Measurements from ENCODE around the gene GPR18. TPM values are rescaled to one million over a fixed set of nuclear protein-coding genes. Genes with fewer than 3 reads are reported as not detected.
"Not testable (repeated sequence)": the region's sequence is repeated elsewhere in the genome, so short reads cannot be mapped to it uniquely, and the experiment has no call there.

The GPR18 gene
- total RNA-seq, 1 donor from 2014 or later, result not detected

DNA sequence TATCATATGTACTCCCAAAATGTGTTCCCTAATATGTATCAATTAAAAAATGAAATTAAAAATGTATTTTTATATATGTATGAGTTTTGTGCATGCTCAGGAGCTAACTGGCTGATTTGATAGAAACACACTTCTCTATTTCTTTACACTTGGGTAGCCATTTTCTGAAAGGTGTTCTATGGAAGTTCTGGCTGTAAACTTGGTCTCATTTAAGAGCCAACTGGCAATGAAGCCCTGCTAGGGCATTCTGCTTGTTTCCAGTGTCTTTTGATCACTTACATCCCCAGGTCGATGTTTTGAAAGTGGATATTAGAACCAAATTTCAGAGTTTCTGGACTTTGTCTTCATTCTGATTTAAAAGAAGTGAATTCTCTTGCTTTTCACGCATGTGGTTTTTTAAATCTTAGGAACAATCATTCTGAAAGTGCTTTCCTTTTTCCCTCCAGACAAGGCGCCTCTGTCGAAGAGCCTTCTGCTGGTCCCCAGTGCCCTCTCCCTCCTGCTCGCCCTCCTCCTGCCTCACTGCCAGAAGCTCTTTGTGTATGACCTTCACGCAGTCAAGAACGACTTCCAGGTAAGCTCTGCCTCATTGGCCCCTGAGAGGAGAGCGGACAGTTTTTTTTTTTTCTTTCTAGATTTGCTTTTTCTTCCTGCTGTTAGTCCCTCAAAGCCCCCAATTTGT lies 20.1 kb downstream of the GPR18 start:
- no peak overlapping the region for H3K4me3 ChIP-seq (ENCODE audit: low read depth, low read length)
- TF ChIP-seq, protein P1, sequence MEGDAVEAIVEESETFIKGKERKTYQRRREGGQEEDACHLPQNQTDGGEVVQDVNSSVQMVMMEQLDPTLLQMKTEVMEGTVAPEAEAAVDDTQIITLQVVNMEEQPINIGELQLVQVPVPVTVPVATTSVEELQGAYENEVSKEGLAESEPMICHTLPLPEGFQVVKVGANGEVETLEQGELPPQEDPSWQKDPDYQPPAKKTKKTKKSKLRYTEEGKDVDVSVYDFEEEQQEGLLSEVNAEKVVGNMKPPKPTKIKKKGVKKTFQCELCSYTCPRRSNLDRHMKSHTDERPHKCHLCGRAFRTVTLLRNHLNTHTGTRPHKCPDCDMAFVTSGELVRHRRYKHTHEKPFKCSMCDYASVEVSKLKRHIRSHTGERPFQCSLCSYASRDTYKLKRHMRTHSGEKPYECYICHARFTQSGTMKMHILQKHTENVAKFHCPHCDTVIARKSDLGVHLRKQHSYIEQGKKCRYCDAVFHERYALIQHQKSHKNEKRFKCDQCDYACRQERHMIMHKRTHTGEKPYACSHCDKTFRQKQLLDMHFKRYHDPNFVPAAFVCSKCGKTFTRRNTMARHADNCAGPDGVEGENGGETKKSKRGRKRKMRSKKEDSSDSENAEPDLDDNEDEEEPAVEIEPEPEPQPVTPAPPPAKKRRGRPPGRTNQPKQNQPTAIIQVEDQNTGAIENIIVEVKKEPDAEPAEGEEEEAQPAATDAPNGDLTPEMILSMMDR (conservative IDR thresholded peaks at IDR 0.05; ENCODE audit: low read depth, low read length), result no peak
- no peak for DNase-seq (ENCODE audit: low read depth)

DNA sequence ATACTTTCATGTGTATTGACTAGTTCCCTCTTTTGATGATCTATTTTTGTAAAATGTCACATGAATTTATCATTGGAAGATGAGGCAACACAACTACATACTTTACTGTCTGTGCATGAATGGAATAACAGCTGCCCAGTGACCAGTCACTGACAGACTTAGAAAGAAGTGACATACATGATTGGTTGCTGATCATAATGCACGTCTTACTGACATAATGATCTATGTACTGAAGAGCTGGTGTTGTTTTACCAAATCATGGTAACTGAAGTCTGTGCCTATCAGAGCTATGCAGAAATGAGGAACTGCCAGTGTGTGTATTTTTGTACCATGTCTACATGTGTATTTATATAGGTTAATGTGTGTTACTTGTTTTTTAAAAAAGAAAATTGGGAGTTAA lies 26.5 kb downstream of the GPR18 start:
- DNase-seq (ENCODE audit: low read depth), result no peak
- no peak overlapping the region for H3K4me3 ChIP-seq (ENCODE audit: low read depth, low read length)
- TF ChIP-seq, protein P1 (conservative IDR thresholded peaks at IDR 0.05; ENCODE audit: low read depth, low read length), result no peak

DNA sequence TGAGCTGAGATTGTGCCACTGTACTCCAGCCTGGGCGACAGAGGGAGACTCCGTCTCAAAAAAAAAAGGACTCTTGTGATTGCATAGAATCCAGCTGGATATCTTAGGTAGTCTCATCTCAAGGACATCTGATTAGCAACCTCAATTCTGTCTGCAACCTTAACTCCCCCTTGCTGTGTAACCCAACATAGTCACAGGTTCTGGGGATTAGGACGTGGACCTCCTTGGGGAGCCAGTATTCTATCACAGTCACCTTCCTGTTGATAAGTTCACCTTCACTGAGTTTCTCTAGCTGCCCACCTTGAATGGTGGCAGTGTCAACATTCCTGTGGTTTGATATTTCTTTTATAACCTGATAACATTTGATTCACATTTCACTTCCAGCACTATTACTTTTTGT lies 27.2 kb downstream of the GPR18 start:
- TF ChIP-seq, protein P1 (conservative IDR thresholded peaks at IDR 0.05; ENCODE audit: low read depth, low read length), result no peak
- DNase-seq (ENCODE audit: low read depth), result no peak
- no peak overlapping the region for H3K4me3 ChIP-seq (ENCODE audit: low read depth, low read length)

DNA sequence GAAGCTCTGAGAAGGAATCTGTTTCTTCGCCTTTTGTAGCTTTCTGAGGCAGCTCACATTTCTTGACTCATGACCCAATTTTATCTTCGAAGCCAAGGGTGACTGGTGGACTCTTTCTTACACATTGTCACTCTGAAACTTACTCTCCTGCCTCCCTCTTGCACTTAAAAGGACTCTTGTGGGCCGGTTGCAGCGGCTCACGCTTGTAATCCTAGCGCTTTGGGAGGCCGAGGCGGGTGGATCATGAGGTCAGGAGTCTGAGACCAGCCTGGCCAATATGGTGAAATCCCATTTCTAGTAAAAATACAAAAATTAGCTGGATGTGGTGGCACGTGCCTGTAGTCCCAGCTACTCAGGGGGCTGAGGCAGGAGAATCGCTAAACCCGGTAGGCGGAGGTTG lies 27.6 kb downstream of the GPR18 start:
- DNase-seq (ENCODE audit: low read depth); H3K4me3 ChIP-seq (ENCODE audit: low read depth, low read length): not testable (repeated sequence)

DNA sequence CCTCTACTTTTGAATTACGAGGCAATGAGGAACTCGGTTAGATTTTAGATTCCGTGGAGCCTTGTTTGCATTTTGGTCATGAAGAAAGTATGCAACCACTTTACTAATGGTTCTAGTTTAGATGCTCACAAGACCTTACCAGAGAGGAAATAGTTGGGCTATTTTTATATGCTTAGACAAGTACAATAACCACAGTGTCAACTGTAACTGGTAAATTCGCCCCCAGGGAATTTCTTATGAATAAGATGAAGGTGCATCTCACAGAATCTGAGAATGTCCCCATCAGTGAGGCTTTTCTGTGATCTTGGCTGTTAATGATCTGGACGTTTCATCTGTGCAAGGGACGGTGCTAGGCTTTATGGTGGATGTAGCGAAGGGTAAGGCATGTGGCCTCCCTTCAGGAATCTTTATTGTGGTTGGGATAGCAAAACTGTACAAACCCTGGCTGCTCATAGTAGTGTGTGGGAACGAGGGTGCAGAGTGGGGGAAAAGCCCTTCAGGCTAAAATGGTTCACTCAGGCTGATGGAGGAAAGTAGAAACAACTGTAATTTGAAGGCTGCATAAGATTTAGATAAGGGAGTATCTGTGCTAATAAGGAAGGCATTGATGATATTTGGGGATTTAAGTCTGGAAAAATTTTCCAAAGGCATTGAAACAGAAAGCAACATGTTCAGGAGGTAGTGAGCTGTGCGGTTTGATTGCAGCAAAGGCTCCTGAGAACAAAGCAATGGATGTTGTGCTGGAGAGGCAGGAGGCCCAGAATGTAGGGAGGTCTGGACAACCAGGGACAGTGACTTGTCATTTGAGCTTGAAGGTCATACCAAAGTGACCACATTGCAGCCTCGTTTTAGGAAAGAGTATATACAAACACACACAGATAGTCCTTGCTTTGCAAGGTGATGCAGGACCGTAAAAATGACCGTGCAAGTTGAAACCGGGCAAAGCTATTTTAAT lies 29.2 kb downstream of the GPR18 start:
- TF ChIP-seq, protein P1 (conservative IDR thresholded peaks at IDR 0.05; ENCODE audit: low read depth, low read length), result no peak
- H3K4me3 ChIP-seq (ENCODE audit: low read depth, low read length), result no peak overlapping the region
- DNase-seq (ENCODE audit: low read depth), result peak; percentile 15

DNA sequence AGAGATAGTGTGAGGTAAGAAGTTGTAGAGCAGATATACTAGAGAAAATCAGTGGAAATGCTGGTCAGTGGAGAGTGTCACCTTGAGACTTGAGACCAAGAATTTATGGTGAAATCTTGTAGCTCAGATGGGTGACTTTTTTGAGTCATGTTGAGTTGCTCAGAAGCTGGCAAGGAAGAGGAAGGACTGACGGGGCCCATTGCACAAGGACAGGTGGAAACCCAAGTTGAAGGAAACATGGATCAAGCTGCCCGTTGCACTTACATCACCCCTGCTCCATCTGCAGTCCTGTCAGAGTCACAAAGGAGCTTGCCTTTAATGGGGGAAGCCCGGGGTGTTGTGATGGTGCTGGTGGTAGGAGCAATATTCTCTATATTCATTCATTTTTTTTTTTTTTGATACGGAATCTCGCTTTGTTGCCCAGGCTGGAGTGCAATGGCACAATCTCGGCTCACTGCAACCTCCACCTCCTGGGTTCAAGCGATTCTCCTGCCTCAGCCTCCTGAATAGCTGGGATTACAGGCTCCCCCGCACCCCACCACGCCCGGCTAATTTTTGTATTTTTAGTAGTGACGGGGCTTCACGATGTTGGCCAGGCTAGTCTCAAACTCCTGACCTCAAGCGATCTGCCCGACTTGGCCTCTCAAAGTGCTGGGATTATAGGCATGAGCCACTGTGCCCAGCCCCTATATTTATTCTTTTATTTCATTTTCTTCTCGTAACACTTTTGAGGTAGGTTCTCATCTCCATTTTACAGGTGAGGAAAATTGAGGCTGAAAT lies 30.1 kb downstream of the GPR18 start:
- no peak overlapping the region for H3K4me3 ChIP-seq (ENCODE audit: low read depth, low read length)
- TF ChIP-seq, protein P1 (conservative IDR thresholded peaks at IDR 0.05; ENCODE audit: low read depth, low read length), result no peak
- no peak for DNase-seq (ENCODE audit: low read depth)

Measured in epithelial cell of proximal tubule (primary cell).